B cell (primary cell): ENCODE data around the gene RASGRF2. TPM values are rescaled to one million over a fixed set of nuclear protein-coding genes. Genes with fewer than 3 reads are reported as not detected.

ENCODE experiments used
- ATAC-seq: fragments of 200-7000 bp; cut with Tn5 transposase; one replicate; pipeline ENCODE4 v1.10.0; 2021; ENCODE audit warnings: low read depth, mild to moderate bottlenecking, moderate number of reproducible peaks, moderate library complexity
- CTCF ChIA-PET: fragments of 350-600 bp; sonication (Branson Sonifier 250); formaldehyde crosslinking; loops from one replicate; lab custom pipeline; 2021; ENCODE audit warnings: antibody characterized with exemption, inconsistent platforms; lab: Charles Lee
- POLR2A ChIA-PET: fragments of 350-600 bp; sonication (Branson Sonifier 250); formaldehyde crosslinking; loops from one replicate; lab custom pipeline; 2021; ENCODE audit warnings: antibody characterized with exemption; lab: Charles Lee
- DNase-seq: peaks from one replicate; pipeline ENCODE4 v3.0.0; 2013
- H2AFZ ChIP-seq: 2 replicates; pipeline ENCODE4 v1.6.1; 2012; ENCODE audit warnings: mild to moderate bottlenecking, low read depth, low read length; ENCODE audit not compliant: insufficient read depth, poor library complexity, severe bottlenecking
- H3K27ac ChIP-seq, 2 donors: 1 replicate in 1 of 2; 2 replicates in 1 of 2; pipeline ENCODE4 v1.5.1; 2012 to 2013; ENCODE audit warnings: low read length in 2 of 2, mild to moderate bottlenecking in 2 of 2, moderate library complexity in 1 of 2
- H3K27me3 ChIP-seq, 4 experiments: fragments of 200-600 bp in 1 of 4; sonication (generic) in 1 of 4; replicated peaks in 1 of 4; 1 replicate in 2 of 4; 2 replicates in 2 of 4; pipeline versions ENCODE4 v1.6.1 to v1.7.0; 2013 to 2016; ENCODE audit warnings: low read length in 3 of 4, mild to moderate bottlenecking in 2 of 4, mixed read lengths in 1 of 4, moderate library complexity in 1 of 4; ENCODE audit not compliant: insufficient read depth in 4 of 4, control insufficient read depth in 3 of 4; ENCODE audit errors: control extremely low read depth in 1 of 4
- H3K36me3 ChIP-seq, 2 experiments: replicated peaks in 1 of 2; 1 replicate in 1 of 2; 2 replicates in 1 of 2; pipeline versions ENCODE4 v1.6.1 to v1.7.1; 2013; ENCODE audit warnings: low read length in 1 of 2; ENCODE audit not compliant: insufficient read depth in 2 of 2, control insufficient read depth in 1 of 2; ENCODE audit errors: control extremely low read depth in 1 of 2, extremely low read depth in 1 of 2
- H3K4me1 ChIP-seq, 2 donors: fragments of 200-600 bp in 1 of 2; sonication (generic) in 1 of 2; 1 replicate in 1 of 2; 2 replicates in 1 of 2; pipeline versions ENCODE4 v1.5.1 to v1.6.1; 2013 to 2017; ENCODE audit warnings: low read length in 2 of 2; ENCODE audit not compliant: control insufficient read depth in 2 of 2, insufficient read depth in 2 of 2
- H3K4me2 ChIP-seq: replicated peaks from 2 replicates; pipeline ENCODE3; 2012; ENCODE audit warnings: mild to moderate bottlenecking, low read depth, low read length; ENCODE audit not compliant: poor library complexity, severe bottlenecking
- H3K4me3 ChIP-seq, 5 experiments: fragments of 200-600 bp in 1 of 5; sonication (generic) in 1 of 5; 1 replicate in 3 of 5; 2 replicates in 2 of 5; pipeline versions ENCODE4 v1.5.1 to v1.7.0; 2011 to 2016; ENCODE audit warnings: low read length in 4 of 5, mild to moderate bottlenecking in 4 of 5, low read depth in 2 of 5, control low read depth in 1 of 5, moderate library complexity in 1 of 5; ENCODE audit not compliant: insufficient read depth in 1 of 5; ENCODE audit errors: control extremely low read depth in 1 of 5, extremely low read depth in 1 of 5
- H3K79me2 ChIP-seq: fragments of 200-600 bp; sonication (generic); one replicate; pipeline ENCODE4 v1.6.0; 2016; ENCODE audit warnings: low read length; ENCODE audit not compliant: control insufficient read depth, insufficient read depth
- H3K9ac ChIP-seq: fragments of 200-600 bp; sonication (generic); 2 replicates; pipeline ENCODE4 v1.6.1; 2017; ENCODE audit warnings: mild to moderate bottlenecking, low read length, moderate library complexity
- H3K9me3 ChIP-seq, 3 donors: one replicate each; pipeline versions ENCODE4 v1.6.1 to v1.7.1; 2013; ENCODE audit warnings: low read length in 2 of 3; ENCODE audit not compliant: control insufficient read depth in 2 of 3, insufficient read depth in 1 of 3; ENCODE audit errors: control extremely low read depth in 1 of 3
- H4K20me1 ChIP-seq: 2 replicates; pipeline ENCODE4 v1.6.0; 2012; ENCODE audit warnings: mild to moderate bottlenecking, low read length; ENCODE audit not compliant: insufficient read depth, control insufficient read depth, poor library complexity, severe bottlenecking
- H3K27ac Mint-ChIP-seq: one replicate; pipeline ENCODE4 v1.8.0; 2021; ENCODE audit warnings: mixed read lengths
- H3K27me3 Mint-ChIP-seq: one replicate; pipeline ENCODE4 v1.8.0; 2021; ENCODE audit warnings: mixed read lengths
- H3K4me1 Mint-ChIP-seq: one replicate; pipeline ENCODE4 v1.8.0; 2021; ENCODE audit warnings: mixed read lengths
- H3K4me3 Mint-ChIP-seq: one replicate; pipeline ENCODE4 v1.8.0; 2021; ENCODE audit warnings: mixed read lengths
- H3K9me3 Mint-ChIP-seq: one replicate; pipeline ENCODE4 v1.8.0; 2022; ENCODE audit warnings: mixed read lengths; ENCODE audit not compliant: insufficient read depth
- CTCF ChIP-seq: fragments of 200-600 bp; IDR thresholded peaks from one replicate; pipeline ENCODE4 v1.8.0; 2022; ENCODE audit warnings: antibody characterized with exemption, mild to moderate bottlenecking
- EZH2 ChIP-seq: IDR thresholded peaks from 2 replicates; pipeline ENCODE4 v1.6.1; 2012; ENCODE audit warnings: borderline replicate concordance, low read depth, mild to moderate bottlenecking, moderate library complexity, low read length; ENCODE audit not compliant: insufficient read depth, poor library complexity, severe bottlenecking
- WGBS: methylation state at CpG from one replicate; pipeline ENCODE4 v1.1.5; 2013; ENCODE audit warnings: missing lambda C conversion rate; ENCODE audit not compliant: insufficient coverage; 5-methylcytosine and 5-hydroxymethylcytosine counted together
- intact Hi-C: fragments of 100-400 bp; cut with micrococcal nuclease; formaldehyde crosslinking; loops from one replicate; pipeline ENCODE4 v1.10.0; 2022
- polyA plus RNA-seq: library from polyadenylated mRNA; depleted of rRNA; stranded (reverse); fragments of >200 nt; gene quantifications from 2 replicates; pipeline ENCODE4 v1.2.3, GENCODE V29; 2012
- total RNA-seq, 2 donors: library from RNA; stranded (reverse); fragments of 120-200 nt in 1 of 2; gene quantifications; 1 replicate in 1 of 2; 2 replicates in 1 of 2; pipeline versions ENCODE4 v1.2.3 to v1.2.4, GENCODE V29; 2013 to 2022

The RASGRF2 gene
- total and polyA plus RNA-seq, 2 donors (not counting 1 experiment from before 2014, with no cell fraction given): 0.04 to 0.37 TPM

GRCh38 chr5:80957031-80957761 is 3.0 kb upstream of the RASGRF2 start:
- ChIA-PET CTCF (no interaction called here), POLR2A (no interaction called here)
- Histone ChIP-seq H3K9ac (no peak overlapping the region), H4K20me1 (no peaks in the 10 kb centered on the region), H2AFZ (no peak overlapping the region), H3K9me3 (no peaks in the 10 kb centered on the region), H3K36me3 (no peaks in the 10 kb centered on the region), H3K79me2 (no peaks in the 10 kb centered on the region), H3K4me1 (peaks cover 3 to 4% of the 10 kb centered on the region in 2 donors), H3K4me2 (no peak overlapping the region), H3K27me3 (peaks cover 0 to 33% (median 14%) of the 10 kb centered on the region in 4 experiments), H3K27ac (no peak overlapping the region), H3K4me3 (no peak overlapping the region)
- WGBS: 100% methylated on average over 1 of the region's 6 CpGs
- intact Hi-C loops: no loop called here
- ATAC-seq: no peak
- DNase-seq: no peak
- Mint-ChIP-seq H3K27ac (no peak overlapping the region), H3K9me3 (no peaks in the 10 kb centered on the region), H3K4me3 (no peak overlapping the region), H3K27me3 (peaks cover 30% of the 10 kb centered on the region), H3K4me1 (peaks cover 14% of the 10 kb centered on the region)
- no peak for TF ChIP-seq CTCF
- no peak for TF ChIP-seq EZH2

GRCh38 chr5:80958616-80959015 is 1.5 kb upstream of the RASGRF2 start:
- Histone ChIP-seq H3K9ac (no peak overlapping the region), H3K4me2 (no peak overlapping the region), H4K20me1 (no peaks in the 10 kb centered on the region), H3K4me1 (peaks cover 3 to 4% of the 10 kb centered on the region in 2 donors), H3K9me3 (no peaks in the 10 kb centered on the region), H3K36me3 (no peaks in the 10 kb centered on the region), H3K4me3 (no peak overlapping the region), H3K27ac (no peak overlapping the region), H3K27me3 (peaks cover 0 to 32% (median 16%) of the 10 kb centered on the region in 4 experiments), H2AFZ (no peak overlapping the region), H3K79me2 (no peaks in the 10 kb centered on the region)
- POLR2A ChIA-PET: no interaction called here
- H3K27me3 Mint-ChIP-seq: peaks cover 42% of the 10 kb centered on the region
- CTCF ChIA-PET: no interaction called here
- peaks cover 14% of the 10 kb centered on the region for H3K4me1 Mint-ChIP-seq
- ATAC-seq (no peak), DNase-seq (no peak)
- TF ChIP-seq CTCF: no peak
- no peak for TF ChIP-seq EZH2
- WGBS: no CpG with 5 or more reads among the region's 4 CpGs
- intact Hi-C loops: no loop called here
- H3K9me3 Mint-ChIP-seq: no peaks in the 10 kb centered on the region
- no peak overlapping the region for H3K27ac Mint-ChIP-seq
- H3K4me3 Mint-ChIP-seq: no peak overlapping the region
